ENCODE data around the gene IRF7. TPM values are rescaled to one million over a fixed set of nuclear protein-coding genes. Genes with fewer than 3 reads are reported as not detected.

Gene IRF7
- total and polyA plus RNA-seq, 4 donors = 3.9 to 17.1 (median 13.6) TPM

Small RNA genes within 50 kb of the gene (small RNA-seq; reads per million reads assigned to genes)
- gene MIR210 (ENCODE audit: low replicate concordance) = 10.1 reads per million, percentile 96 among the genes with 10 or more reads in this experiment

Other genes starting within 250 kb of the IRF7 start
- gene B4GALNT4, start 246.5 kb downstream of the IRF7 start, total RNA-seq = 10 to 100 TPM; 27.0 to 67.1 TPM
- 100 to 1,000 TPM; 182 to 192 TPM for gene B4GALNT4, start 246.5 kb downstream of the IRF7 start, polyA plus RNA-seq (ENCODE audit: insufficient read length in 2 of 2)
- gene PKP3, start 221.7 kb downstream of the IRF7 start, total RNA-seq = under 1 TPM; 0.61 to 0.69 TPM
- gene PKP3, start 221.7 kb downstream of the IRF7 start, polyA plus RNA-seq (ENCODE audit: insufficient read length in 2 of 2) = 1 to 10 TPM in 1 of 2 donors, under 1 TPM in 1; 0.77 to 1.3 TPM
- 10 to 100 TPM; 10.6 to 42.5 TPM for gene SIGIRR, start 201.0 kb downstream of the IRF7 start, total RNA-seq
- gene SIGIRR, start 201.0 kb downstream of the IRF7 start, polyA plus RNA-seq (ENCODE audit: insufficient read length in 2 of 2) = 10 to 100 TPM; 41.2 to 56.4 TPM
- under 1 TPM in 1 of 2 donors, not detected in 1; 0.22 TPM for gene ANO9, start 173.9 kb downstream of the IRF7 start, total RNA-seq
- gene ANO9, start 173.9 kb downstream of the IRF7 start, polyA plus RNA-seq (ENCODE audit: insufficient read length in 2 of 2) = under 1 TPM; 0.10 to 0.53 TPM
- 10 to 100 TPM; 17.9 to 30.7 TPM for gene PTDSS2, start 165.7 kb downstream of the IRF7 start, total RNA-seq
- gene PTDSS2, start 165.7 kb downstream of the IRF7 start, polyA plus RNA-seq (ENCODE audit: insufficient read length in 2 of 2) = 10 to 100 TPM; 49.6 to 62.7 TPM
- 100 to 1,000 TPM in 1 of 2 donors, 10 to 100 TPM in 1; 62.8 to 119 TPM for gene RNH1, start 108.7 kb downstream of the IRF7 start, total RNA-seq
- gene RNH1, start 108.7 kb downstream of the IRF7 start, polyA plus RNA-seq (ENCODE audit: insufficient read length in 2 of 2) = 100 to 1,000 TPM in 1 of 2 donors, 10 to 100 TPM in 1; 77.4 to 112 TPM
- gene HRAS, start 80.4 kb downstream of the IRF7 start, total RNA-seq = 10 to 100 TPM; 31.7 to 66.3 TPM
- gene HRAS, start 80.4 kb downstream of the IRF7 start, polyA plus RNA-seq (ENCODE audit: insufficient read length in 2 of 2) = 100 to 1,000 TPM; 132 to 147 TPM
- 1 to 10 TPM; 1.8 to 2.9 TPM for gene LRRC56, start 78.4 kb downstream of the IRF7 start, total RNA-seq
- gene LRRC56, start 78.4 kb downstream of the IRF7 start, polyA plus RNA-seq (ENCODE audit: insufficient read length in 2 of 2) = 1 to 10 TPM; 6.4 to 8.0 TPM
- 1 to 10 TPM in 1 of 2 donors, under 1 TPM in 1; 0.79 to 1.4 TPM for gene LMNTD2, start 55.2 kb downstream of the IRF7 start, total RNA-seq
- gene LMNTD2, start 55.2 kb downstream of the IRF7 start, polyA plus RNA-seq (ENCODE audit: insufficient read length in 2 of 2) = 1 to 10 TPM; 5.2 to 7.6 TPM
- gene RASSF7, start 55.0 kb downstream of the IRF7 start, total RNA-seq = 10 to 100 TPM in 1 of 2 donors, 1 to 10 TPM in 1; 9.2 to 18.3 TPM
- gene RASSF7, start 55.0 kb downstream of the IRF7 start, polyA plus RNA-seq (ENCODE audit: insufficient read length in 2 of 2) = 10 to 100 TPM; 25.9 to 36.8 TPM
- 10 to 100 TPM; 14.7 to 20.9 TPM for gene PHRF1, start 39.5 kb downstream of the IRF7 start, total RNA-seq
- 10 to 100 TPM; 25.8 to 28.4 TPM for gene PHRF1, start 39.5 kb downstream of the IRF7 start, polyA plus RNA-seq (ENCODE audit: insufficient read length in 2 of 2)
- 1 to 10 TPM in 1 of 2 donors, not detected in 1; 2.5 TPM for gene CDHR5, start 9.0 kb upstream of the IRF7 start, total RNA-seq
- 1 to 10 TPM in 1 of 2 donors, under 1 TPM in 1; 0.71 to 1.5 TPM for gene CDHR5, start 9.0 kb upstream of the IRF7 start, polyA plus RNA-seq (ENCODE audit: insufficient read length in 2 of 2)
- under 1 TPM in 1 of 2 donors, not detected in 1; 0.88 TPM for gene SCT, start 11.2 kb upstream of the IRF7 start, total RNA-seq
- 1 to 10 TPM in 1 of 2 donors, not detected in 1; 1.4 TPM for gene SCT, start 11.2 kb upstream of the IRF7 start, polyA plus RNA-seq (ENCODE audit: insufficient read length in 2 of 2)
- gene DRD4, start 21.3 kb upstream of the IRF7 start, total RNA-seq = under 1 TPM in 1 of 2 donors, not detected in 1; 0.72 TPM
- 1 to 10 TPM; 5.4 to 5.6 TPM for gene DRD4, start 21.3 kb upstream of the IRF7 start, polyA plus RNA-seq (ENCODE audit: insufficient read length in 2 of 2)
- 10 to 100 TPM; 45.3 to 77.8 TPM for gene DEAF1, start 79.3 kb upstream of the IRF7 start, total RNA-seq
- 100 to 1,000 TPM; 230 to 242 TPM for gene DEAF1, start 79.3 kb upstream of the IRF7 start, polyA plus RNA-seq (ENCODE audit: insufficient read length in 2 of 2)
- gene TMEM80, start 79.9 kb upstream of the IRF7 start, total RNA-seq = 10 to 100 TPM; 10.0 to 20.1 TPM
- 10 to 100 TPM; 25.8 to 38.9 TPM for gene TMEM80, start 79.9 kb upstream of the IRF7 start, polyA plus RNA-seq (ENCODE audit: insufficient read length in 2 of 2)
- 1 to 10 TPM; 4.5 to 8.6 TPM for gene EPS8L2, start 90.3 kb upstream of the IRF7 start, total RNA-seq
- gene EPS8L2, start 90.3 kb upstream of the IRF7 start, polyA plus RNA-seq (ENCODE audit: insufficient read length in 2 of 2) = 10 to 100 TPM; 11.3 to 15.1 TPM
- gene TALDO1, start 131.5 kb upstream of the IRF7 start, total RNA-seq = 100 to 1,000 TPM; 104 to 124 TPM
- gene TALDO1, start 131.5 kb upstream of the IRF7 start, polyA plus RNA-seq (ENCODE audit: insufficient read length in 2 of 2) = 100 to 1,000 TPM; 158 to 160 TPM
- 10 to 100 TPM; 22.8 to 44.4 TPM for gene GATD1, start 161.5 kb upstream of the IRF7 start, total RNA-seq
- 100 to 1,000 TPM in 1 of 2 donors, 10 to 100 TPM in 1; 97.4 to 133 TPM for gene GATD1, start 161.5 kb upstream of the IRF7 start, polyA plus RNA-seq (ENCODE audit: insufficient read length in 2 of 2)
- gene CEND1, start 174.1 kb upstream of the IRF7 start, total RNA-seq = 10 to 100 TPM; 13.0 to 23.4 TPM
- 100 to 1,000 TPM; 162 to 176 TPM for gene CEND1, start 174.1 kb upstream of the IRF7 start, polyA plus RNA-seq (ENCODE audit: insufficient read length in 2 of 2)
- gene SLC25A22, start 182.3 kb upstream of the IRF7 start, total RNA-seq = 10 to 100 TPM; 17.5 to 17.6 TPM
- 10 to 100 TPM; 55.0 to 69.2 TPM for gene SLC25A22, start 182.3 kb upstream of the IRF7 start, polyA plus RNA-seq (ENCODE audit: insufficient read length in 2 of 2)
- 1 to 10 TPM; 5.4 to 8.9 TPM for gene PIDD1, start 189.3 kb upstream of the IRF7 start, total RNA-seq
- 10 to 100 TPM; 21.2 to 28.9 TPM for gene PIDD1, start 189.3 kb upstream of the IRF7 start, polyA plus RNA-seq (ENCODE audit: insufficient read length in 2 of 2)
- gene RPLP2, start 194.0 kb upstream of the IRF7 start, total RNA-seq = 1,000 to 10,000 TPM in 1 of 2 donors, 100 to 1,000 TPM in 1; 139 to 1,150 TPM
- gene RPLP2, start 194.0 kb upstream of the IRF7 start, polyA plus RNA-seq (ENCODE audit: insufficient read length in 2 of 2) = 100 to 1,000 TPM; 862 to 919 TPM
- 10 to 100 TPM in 1 of 2 donors, 1 to 10 TPM in 1; 9.1 to 18.2 TPM for gene PNPLA2, start 203.0 kb upstream of the IRF7 start, total RNA-seq
- gene PNPLA2, start 203.0 kb upstream of the IRF7 start, polyA plus RNA-seq (ENCODE audit: insufficient read length in 2 of 2) = 10 to 100 TPM; 38.8 to 49.9 TPM
- gene CRACR2B, start 212.0 kb upstream of the IRF7 start, total RNA-seq = 1 to 10 TPM; 2.4 to 9.4 TPM
- 10 to 100 TPM in 1 of 2 donors, 1 to 10 TPM in 1; 7.4 to 12.1 TPM for gene CRACR2B, start 212.0 kb upstream of the IRF7 start, polyA plus RNA-seq (ENCODE audit: insufficient read length in 2 of 2)
- 100 to 1,000 TPM in 1 of 2 donors, 10 to 100 TPM in 1; 71.8 to 185 TPM for gene CD151, start 217.0 kb upstream of the IRF7 start, total RNA-seq
- 100 to 1,000 TPM in 1 of 2 donors, 10 to 100 TPM in 1; 95.4 to 134 TPM for gene CD151, start 217.0 kb upstream of the IRF7 start, polyA plus RNA-seq (ENCODE audit: insufficient read length in 2 of 2)
- gene POLR2L, start 226.6 kb upstream of the IRF7 start, total RNA-seq = 100 to 1,000 TPM in 1 of 2 donors, 10 to 100 TPM in 1; 34.7 to 160 TPM
- gene POLR2L, start 226.6 kb upstream of the IRF7 start, polyA plus RNA-seq (ENCODE audit: insufficient read length in 2 of 2) = 100 to 1,000 TPM; 118 to 130 TPM
- 100 to 1,000 TPM in 1 of 2 donors, 10 to 100 TPM in 1; 27.2 to 151 TPM for gene TSPAN4, start 226.9 kb upstream of the IRF7 start, total RNA-seq
- gene TSPAN4, start 226.9 kb upstream of the IRF7 start, polyA plus RNA-seq (ENCODE audit: insufficient read length in 2 of 2) = 10 to 100 TPM; 57.4 to 99.8 TPM

Measured in spinal cord (tissue), 4 donors.